ENCODE data around the gene GYG2. TPM values are rescaled to one million over a fixed set of nuclear protein-coding genes. Genes with fewer than 3 reads are reported as not detected.
A peak's percentile ranks its signal among the peaks of the same experiment; 100 is the strongest.
"Not testable (repeated sequence)": the region's sequence is repeated elsewhere in the genome, so short reads cannot be mapped to it uniquely, and the experiment has no call there.

The GYG2 gene
- under 0.01 and 0.26 TPM in 2 replicates for total RNA-seq

- no peaks in the 10 kb centered on the region for H3K36me3 ChIP-seq (ENCODE audit: control insufficient read depth, insufficient read depth, low read length)
- no peak for DNase-seq (ENCODE audit: low read depth)
- H3K27me3 ChIP-seq (ENCODE audit: control insufficient read depth, insufficient read depth, low read length): peaks cover 2% of the 10 kb centered on the region
- peak within 1 kb of the TSS; percentile 8 for H3K4me3 ChIP-seq (ENCODE audit: low read depth, low read length)
- TF ChIP-seq CTCF (IDR thresholded peaks at IDR 0.05; ENCODE audit: insufficient read depth, low read length, severe bottlenecking): no peak
- FAIRE-seq: no peak
Measured at GRCh38 chrX:2828344-2828958, at the start of gene GYG2. Gene GYG2 (plus strand): TSS chrX:2828930. CDS start chrX:2830189, 1,259 bp downstream.

GRCh38 chrX:2780472-2781225 is 48.1 kb upstream of the GYG2 start:
- not testable (repeated sequence) for H3K4me3 ChIP-seq (ENCODE audit: low read depth, low read length); H3K27me3 ChIP-seq (ENCODE audit: control insufficient read depth, insufficient read depth, low read length); DNase-seq (ENCODE audit: low read depth); H3K36me3 ChIP-seq (ENCODE audit: control insufficient read depth, insufficient read depth, low read length); FAIRE-seq

GRCh38 chrX:2781226-2781571 is 47.5 kb upstream of the GYG2 start:
- Histone ChIP-seq H3K36me3 (ENCODE audit: control insufficient read depth, insufficient read depth, low read length) (no peaks in the 10 kb centered on the region), H3K4me3 (ENCODE audit: low read depth, low read length) (no peak overlapping the region), H3K27me3 (ENCODE audit: control insufficient read depth, insufficient read depth, low read length) (no peaks in the 10 kb centered on the region)
- FAIRE-seq: no peak
- no peak for TF ChIP-seq CTCF (IDR thresholded peaks at IDR 0.05; ENCODE audit: insufficient read depth, low read length, severe bottlenecking)
- no peak for DNase-seq (ENCODE audit: low read depth)

GRCh38 chrX:2781698-2782097 is 47.0 kb upstream of the GYG2 start:
- Histone ChIP-seq H3K4me3 (ENCODE audit: low read depth, low read length) (no peak overlapping the region), H3K27me3 (ENCODE audit: control insufficient read depth, insufficient read depth, low read length) (no peaks in the 10 kb centered on the region), H3K36me3 (ENCODE audit: control insufficient read depth, insufficient read depth, low read length) (no peaks in the 10 kb centered on the region)
- DNase-seq (ENCODE audit: low read depth) (no peak), FAIRE-seq (no peak)
- no peak for TF ChIP-seq CTCF (IDR thresholded peaks at IDR 0.05; ENCODE audit: insufficient read depth, low read length, severe bottlenecking)

- Histone ChIP-seq H3K4me3 (ENCODE audit: low read depth, low read length) (no peak overlapping the region), H3K36me3 (ENCODE audit: control insufficient read depth, insufficient read depth, low read length) (no peaks in the 10 kb centered on the region), H3K27me3 (ENCODE audit: control insufficient read depth, insufficient read depth, low read length) (no peaks in the 10 kb centered on the region)
- DNase-seq (ENCODE audit: low read depth) (no peak), FAIRE-seq (no peak)
- no peak for TF ChIP-seq CTCF (IDR thresholded peaks at IDR 0.05; ENCODE audit: insufficient read depth, low read length, severe bottlenecking)
Measured at GRCh38 chrX:2782171-2782570, 46.6 kb upstream of the GYG2 start.

- TF ChIP-seq CTCF (IDR thresholded peaks at IDR 0.05; ENCODE audit: insufficient read depth, low read length, severe bottlenecking): no peak
- no peaks in the 10 kb centered on the region for H3K36me3 ChIP-seq (ENCODE audit: control insufficient read depth, insufficient read depth, low read length)
- no peak for FAIRE-seq
- no peak for DNase-seq (ENCODE audit: low read depth)
- no peak overlapping the region for H3K4me3 ChIP-seq (ENCODE audit: low read depth, low read length)
- H3K27me3 ChIP-seq (ENCODE audit: control insufficient read depth, insufficient read depth, low read length): no peaks in the 10 kb centered on the region
Measured at GRCh38 chrX:2782778-2783177, 46.0 kb upstream of the GYG2 start.
